Subcutaneous adipose tissue (tissue), 4 donors: ENCODE results near the gene KCTD1. TPM values are rescaled to one million over a fixed set of nuclear protein-coding genes. Genes with fewer than 3 reads are reported as not detected.

Experiments used
- total RNA-seq, 4 donors: library from RNA; depleted of rRNA; stranded (reverse); fragments of >200 nt; gene quantifications; one replicate each; pipeline ENCODE4 v1.1.0, GENCODE V29; 2016
- TF ChIP-seq, protein P1 (sequence below): fragments of 450-650 bp; IDR thresholded peaks from one replicate; pipeline ENCODE4 v1.5.1; 2016; ENCODE audit warnings: low read depth, mild to moderate bottlenecking, control low read depth, antibody characterized with exemption, moderate library complexity

Gene KCTD1
- total RNA-seq, 4 donors from 2014 or later: 5.9 to 15.8 (median 8.5) TPM

DNA sequence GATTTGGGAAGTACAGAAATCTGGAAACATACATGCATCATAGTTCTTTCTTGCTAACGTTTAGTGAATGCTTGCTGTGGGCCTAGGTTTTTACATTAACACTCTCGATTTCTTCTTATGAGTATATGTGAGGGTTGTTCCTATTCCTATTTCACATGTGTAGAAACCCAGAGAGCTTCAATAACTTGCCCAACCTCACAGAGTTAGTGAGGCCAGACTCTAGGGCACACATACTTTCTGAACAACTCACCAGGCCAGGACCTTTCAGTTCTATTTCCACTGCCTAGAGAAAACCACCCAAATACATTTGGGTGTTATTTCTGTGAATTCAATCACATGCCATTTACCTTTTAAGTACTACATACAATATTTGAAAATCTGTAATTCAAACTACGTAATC, 8.2 kb upstream of the KCTD1 start:
- TF ChIP-seq, protein P1, sequence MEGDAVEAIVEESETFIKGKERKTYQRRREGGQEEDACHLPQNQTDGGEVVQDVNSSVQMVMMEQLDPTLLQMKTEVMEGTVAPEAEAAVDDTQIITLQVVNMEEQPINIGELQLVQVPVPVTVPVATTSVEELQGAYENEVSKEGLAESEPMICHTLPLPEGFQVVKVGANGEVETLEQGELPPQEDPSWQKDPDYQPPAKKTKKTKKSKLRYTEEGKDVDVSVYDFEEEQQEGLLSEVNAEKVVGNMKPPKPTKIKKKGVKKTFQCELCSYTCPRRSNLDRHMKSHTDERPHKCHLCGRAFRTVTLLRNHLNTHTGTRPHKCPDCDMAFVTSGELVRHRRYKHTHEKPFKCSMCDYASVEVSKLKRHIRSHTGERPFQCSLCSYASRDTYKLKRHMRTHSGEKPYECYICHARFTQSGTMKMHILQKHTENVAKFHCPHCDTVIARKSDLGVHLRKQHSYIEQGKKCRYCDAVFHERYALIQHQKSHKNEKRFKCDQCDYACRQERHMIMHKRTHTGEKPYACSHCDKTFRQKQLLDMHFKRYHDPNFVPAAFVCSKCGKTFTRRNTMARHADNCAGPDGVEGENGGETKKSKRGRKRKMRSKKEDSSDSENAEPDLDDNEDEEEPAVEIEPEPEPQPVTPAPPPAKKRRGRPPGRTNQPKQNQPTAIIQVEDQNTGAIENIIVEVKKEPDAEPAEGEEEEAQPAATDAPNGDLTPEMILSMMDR: no peak

DNA sequence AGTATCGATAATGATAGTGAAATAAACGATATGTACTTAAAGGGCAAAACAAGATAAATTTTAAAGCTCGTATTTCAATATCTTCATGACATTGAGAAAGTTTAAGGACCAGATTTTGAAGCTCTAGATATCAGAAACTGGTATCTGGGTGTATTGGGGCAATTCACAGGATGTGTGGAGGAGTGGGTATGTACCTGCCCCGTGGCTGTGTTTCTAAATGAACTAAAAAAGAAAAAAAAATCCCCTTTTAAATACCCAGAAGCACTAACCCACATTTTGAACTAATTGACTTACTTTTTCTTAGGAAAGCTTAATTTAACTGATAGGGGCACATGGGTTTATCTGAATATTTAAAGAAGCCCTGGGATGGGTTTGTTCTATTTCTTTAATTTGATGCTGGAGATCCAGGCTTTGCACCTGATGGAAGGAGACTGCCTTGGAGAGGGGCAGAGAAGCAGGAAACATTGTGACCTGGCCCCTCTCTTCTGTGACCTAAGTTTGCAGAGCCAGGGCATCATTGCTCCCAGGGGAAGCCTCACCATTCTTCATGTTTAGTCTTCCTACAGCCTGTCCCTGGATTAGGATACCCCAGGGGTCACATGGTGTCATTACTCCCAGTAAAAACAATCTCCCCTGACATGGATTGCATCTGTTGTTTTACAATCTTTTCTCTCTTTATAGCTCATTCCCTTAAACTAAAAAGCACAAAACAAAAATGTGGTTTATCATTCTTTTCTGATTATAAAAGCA, 7.6 kb upstream of the KCTD1 start:
- TF ChIP-seq, protein P1: no peak

DNA sequence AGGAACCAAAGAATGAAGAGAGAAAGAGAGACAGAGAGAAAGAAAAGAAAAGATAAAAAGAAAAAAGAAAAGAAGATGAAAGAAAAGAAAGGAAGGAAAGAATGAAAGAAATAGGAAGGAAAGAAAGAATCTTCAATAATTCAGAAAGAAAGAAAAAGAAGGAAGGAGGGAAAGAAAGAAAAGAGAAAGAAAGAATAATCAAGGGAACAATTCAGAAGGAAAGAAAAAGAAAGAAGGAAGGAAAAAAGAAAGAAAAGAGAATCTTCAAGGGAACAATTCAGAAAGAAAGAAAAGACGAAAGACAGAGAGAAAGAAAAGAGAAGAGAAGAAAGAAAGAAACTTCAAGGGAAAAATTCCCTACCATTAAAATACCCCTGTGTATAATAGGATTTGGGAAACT, 5.6 kb upstream of the KCTD1 start:
- TF ChIP-seq, protein P1: no peak

DNA sequence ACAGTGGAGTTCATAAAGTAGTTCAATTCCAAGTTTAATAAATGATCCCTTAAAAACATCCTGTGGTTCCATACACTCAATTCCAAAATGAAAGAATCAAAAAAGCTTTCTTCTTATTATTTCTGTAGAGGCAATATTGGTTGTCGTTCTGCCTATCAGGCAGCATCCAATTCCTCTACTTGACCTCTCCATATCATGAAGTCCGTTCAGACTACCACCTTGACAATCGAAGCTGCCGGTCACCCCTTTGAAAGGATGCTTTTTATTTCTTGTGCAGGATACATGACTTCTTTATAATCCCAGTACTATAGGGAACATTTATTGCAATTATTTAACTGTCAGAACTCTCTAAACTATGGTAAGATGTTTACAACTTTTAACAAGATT, 3.3 kb upstream of the KCTD1 start:
- TF ChIP-seq, protein P1: no peak

DNA sequence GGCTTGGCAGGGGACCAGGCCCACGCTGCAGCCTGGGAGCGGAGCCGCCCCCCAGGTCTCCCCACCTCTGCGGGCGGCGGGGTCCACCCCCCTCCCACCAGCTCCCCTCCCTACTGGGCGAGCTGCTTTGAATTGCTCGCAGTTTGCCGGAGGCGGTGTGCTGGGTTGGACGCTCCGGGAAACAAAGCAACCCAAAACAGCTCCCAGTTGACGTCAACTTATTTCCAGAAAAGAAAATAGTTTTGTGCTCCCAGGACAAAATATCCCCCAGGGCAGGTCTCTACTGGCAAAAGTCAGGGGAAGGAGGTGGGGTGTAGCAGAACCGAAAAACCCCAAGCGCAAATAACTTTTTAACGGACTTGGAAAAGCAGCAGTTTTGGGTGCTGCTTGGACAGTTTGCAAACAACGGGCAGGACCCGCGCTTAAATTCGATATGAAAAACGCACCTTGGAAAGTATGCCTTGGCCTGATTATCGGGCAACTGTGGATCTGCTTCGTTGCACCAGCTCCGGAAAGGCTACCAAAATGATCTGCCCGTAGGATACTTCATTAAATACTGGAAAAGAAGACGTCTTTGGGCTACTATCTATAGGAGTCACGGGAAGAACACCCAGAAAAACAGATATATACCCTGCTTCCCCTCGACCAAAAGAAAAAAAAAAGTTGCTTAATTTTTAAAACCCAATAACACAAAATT, 2.8 kb upstream of the KCTD1 start:
- TF ChIP-seq, protein P1: no peak

DNA sequence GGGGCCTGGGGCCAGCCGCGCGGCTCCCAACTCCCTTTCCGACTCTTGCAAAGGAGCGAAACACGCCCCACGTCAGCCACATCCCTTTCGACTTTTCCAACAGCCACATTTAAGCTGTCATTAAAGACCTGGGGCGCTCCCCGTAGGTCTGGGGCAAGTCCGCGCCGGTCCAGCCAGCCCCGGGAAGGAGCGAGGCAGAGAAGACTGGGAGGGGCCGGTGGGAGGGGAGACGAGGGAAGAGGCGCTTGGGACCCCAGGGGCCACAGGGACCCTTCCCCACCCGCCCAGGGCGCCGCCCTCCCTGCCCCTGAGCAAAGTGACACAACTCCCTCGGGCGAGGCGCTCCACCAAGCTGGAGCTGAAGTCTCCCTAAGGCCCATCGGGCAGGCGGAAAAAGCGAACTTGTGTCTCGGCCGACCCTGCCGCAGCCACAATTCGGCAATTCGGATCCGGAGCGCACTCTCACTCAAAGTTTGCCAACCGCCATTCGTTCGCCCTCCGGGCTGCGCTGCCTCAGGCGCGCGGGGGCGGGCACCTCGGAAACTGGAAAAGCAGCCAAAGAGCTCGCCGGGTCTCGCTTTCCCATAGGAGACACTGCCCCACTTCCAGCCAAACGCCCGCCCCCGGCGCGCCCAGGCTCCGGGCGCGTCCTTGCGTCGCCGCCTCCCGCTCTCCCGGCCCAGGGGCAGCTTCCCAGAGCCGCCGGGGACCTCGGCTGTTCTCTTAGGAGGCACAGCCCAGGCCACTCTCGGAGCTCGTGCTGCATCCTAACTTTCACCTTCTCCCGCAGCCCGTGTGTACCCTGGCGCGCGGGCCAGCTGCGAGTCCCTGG, 1.1 kb upstream of the KCTD1 start:
- TF ChIP-seq, protein P1: no peak
